CD4-positive, alpha-beta T cell treated with Interleukin-17A for 1 hour (primary cell): ENCODE results near the gene KLK7.
"Not testable (repeated sequence)": the region's sequence is repeated elsewhere in the genome, so short reads cannot be mapped to it uniquely, and the experiment has no call there.

Experiments used
- DNase-seq: peaks from one replicate; pipeline ENCODE4 v3.0.0-alpha.2; 2020

The KLK7 gene

GRCh38 chr19:50974702-50975556, 8.8 kb downstream of the KLK7 start:
- DNase-seq, result no peak

- no peak for DNase-seq
Observed at GRCh38 chr19:50972795-50973376, 10.8 kb downstream of the KLK7 start.

GRCh38 chr19:50969810-50970209, 13.9 kb downstream of the KLK7 start:
- DNase-seq, result not testable (repeated sequence)

GRCh38 chr19:50969413-50969760, 14.3 kb downstream of the KLK7 start, which contains the start of gene KLK6:
TSS of gene KLK6 (minus strand) at chr19:50969591. CDS start at chr19:50968104, 1,487 bp downstream.
- DNase-seq, result no peak

GRCh38 chr19:50968716-50969412, 14.9 kb downstream of the KLK7 start:
- no peak for DNase-seq

- no peak for DNase-seq
Observed at GRCh38 chr19:50967929-50968715, 15.6 kb downstream of the KLK7 start.

- no peak for DNase-seq
Observed at GRCh38 chr19:50964266-50964665, 19.5 kb downstream of the KLK7 start.

- DNase-seq, result no peak
Observed at GRCh38 chr19:50963381-50963780, 20.3 kb downstream of the KLK7 start.

- no peak for DNase-seq
Observed at GRCh38 chr19:50962245-50962644, 21.5 kb downstream of the KLK7 start.

GRCh38 chr19:50959731-50960500, 23.8 kb downstream of the KLK7 start:
- DNase-seq, result no peak

- DNase-seq, result no peak
Observed at GRCh38 chr19:50957587-50957986, 26.1 kb downstream of the KLK7 start.

GRCh38 chr19:50952910-50953309, 30.8 kb downstream of the KLK7 start, which contains the start of gene KLK5:
TSS of gene KLK5 (minus strand) at chr19:50953038. CDS start at chr19:50952657, 381 bp downstream.
- no peak for DNase-seq

GRCh38 chr19:50949861-50950260, 33.9 kb downstream of the KLK7 start:
- no peak for DNase-seq

- no peak for DNase-seq
Observed at GRCh38 chr19:50947123-50947522, 36.6 kb downstream of the KLK7 start.

GRCh38 chr19:50944795-50945194, 38.9 kb downstream of the KLK7 start:
- DNase-seq, result no peak

GRCh38 chr19:50943074-50943828, 40.5 kb downstream of the KLK7 start:
- DNase-seq, result no peak

- no peak for DNase-seq
Observed at GRCh38 chr19:50939596-50939995, 44.1 kb downstream of the KLK7 start.

GRCh38 chr19:50933640-50934039, 50.1 kb downstream of the KLK7 start:
- DNase-seq, result no peak

GRCh38 chr19:50932690-50933083, 51.0 kb downstream of the KLK7 start:
- no peak for DNase-seq

- no peak for DNase-seq
Observed at GRCh38 chr19:50932018-50932689, 51.6 kb downstream of the KLK7 start.

GRCh38 chr19:50931023-50931422, 52.7 kb downstream of the KLK7 start:
- no peak for DNase-seq
